HG03354 (cell line): ENCODE data around the gene SV2B.

Source experiments
- ATAC-seq: cut with Tn5 transposase; IDR thresholded peaks from one replicate; pipeline ENCODE4 v1.9.1; 2021; ENCODE audit warnings: mild to moderate bottlenecking; ENCODE audit not compliant: unreplicated experiment, poor library complexity, severe bottlenecking

Gene SV2B

GRCh38 chr15:91101608-91101920 is 1.5 kb downstream of the SV2B start:
- ATAC-seq: no peak

- ATAC-seq: no peak
These were observed 2.7 kb downstream of the SV2B start for GRCh38 chr15:91102546-91103330.

GRCh38 chr15:91104111-91104510 is 4.1 kb downstream of the SV2B start:
- ATAC-seq: no peak

DNA sequence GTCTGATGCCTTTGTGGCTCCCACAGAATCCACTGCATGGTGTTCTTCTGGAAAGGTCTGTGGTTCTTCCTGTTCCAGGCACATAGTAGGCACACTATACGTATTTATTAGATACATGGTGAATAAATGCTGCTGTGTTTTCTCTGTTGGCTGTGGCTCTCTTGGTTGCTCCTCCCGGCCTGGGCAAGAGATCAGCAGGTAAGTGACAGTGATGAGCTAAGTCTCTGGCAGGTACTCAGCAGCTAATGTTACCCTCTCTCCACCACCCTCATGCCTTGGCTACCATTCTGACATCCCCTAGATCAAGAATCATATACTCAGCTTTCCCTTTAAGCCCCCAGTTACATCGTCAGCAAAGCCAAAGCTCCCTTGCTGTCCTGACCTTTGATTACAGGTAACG is 8.4 kb downstream of the SV2B start:
- ATAC-seq: no peak

- ATAC-seq: no peak
These were observed 9.8 kb downstream of the SV2B start for GRCh38 chr15:91109885-91110284.

- ATAC-seq: no peak
These were observed 10.3 kb downstream of the SV2B start for GRCh38 chr15:91110407-91110806.

DNA sequence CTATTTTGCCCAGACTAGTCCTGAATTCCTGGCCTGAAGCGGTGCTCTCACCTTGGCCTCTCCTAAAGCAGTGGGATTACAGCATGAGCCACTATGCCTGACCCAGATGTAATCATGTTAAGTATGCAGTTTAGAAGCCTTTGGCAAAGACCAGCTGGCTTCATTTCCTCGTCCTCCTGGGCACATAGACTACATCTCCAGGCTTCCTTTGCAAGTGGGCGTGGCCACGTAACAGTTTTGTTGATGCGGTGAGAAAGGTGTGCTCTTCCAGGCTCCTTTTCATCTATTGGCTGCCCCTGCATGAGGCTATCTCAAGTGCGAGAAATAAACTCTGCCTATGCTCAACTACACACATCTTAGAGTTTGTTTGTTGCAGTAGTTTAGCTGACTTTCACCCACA is 13.0 kb downstream of the SV2B start:
- ATAC-seq: no peak

DNA sequence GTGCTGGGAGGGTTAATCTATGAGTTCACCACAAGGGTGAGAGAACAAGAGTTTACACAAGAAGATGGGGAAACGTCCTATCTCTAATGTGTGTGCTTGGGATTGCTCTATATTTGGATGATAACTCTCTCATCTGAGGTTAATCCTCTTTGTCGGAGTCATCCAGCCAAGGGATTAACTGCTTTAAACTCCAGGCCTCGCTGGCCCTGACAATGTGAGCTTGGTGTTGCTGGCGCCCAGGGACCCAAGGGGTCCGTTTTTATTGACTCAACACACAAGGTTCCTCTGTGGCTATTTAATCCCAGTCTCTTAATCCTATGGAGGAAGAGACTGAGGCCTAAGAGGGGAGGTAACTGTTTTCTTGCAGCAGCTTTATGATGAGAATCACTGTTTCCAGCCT is 14.2 kb downstream of the SV2B start:
- ATAC-seq: no peak

GRCh38 chr15:91116113-91117067 is 16.3 kb downstream of the SV2B start:
- peak; percentile 91 for ATAC-seq

DNA sequence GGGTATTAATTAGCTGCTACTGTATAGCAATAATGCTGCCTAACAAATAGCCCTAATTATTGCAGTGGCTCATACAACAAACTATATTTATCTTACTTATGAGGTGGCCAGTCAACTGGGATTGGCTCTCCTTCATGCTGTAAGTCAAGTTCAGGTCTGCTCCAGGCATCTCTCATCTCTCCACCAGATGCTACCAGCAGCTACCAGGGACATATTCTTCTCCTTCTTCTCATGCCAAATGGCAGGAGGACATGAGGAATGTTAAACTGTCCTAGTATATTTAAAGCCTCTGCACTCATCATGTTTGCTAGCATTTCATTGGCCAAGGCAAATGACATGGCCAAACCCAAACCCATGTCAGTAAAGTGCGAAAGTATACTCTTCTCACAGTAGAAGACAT is 17.3 kb downstream of the SV2B start:
- ATAC-seq: no peak

DNA sequence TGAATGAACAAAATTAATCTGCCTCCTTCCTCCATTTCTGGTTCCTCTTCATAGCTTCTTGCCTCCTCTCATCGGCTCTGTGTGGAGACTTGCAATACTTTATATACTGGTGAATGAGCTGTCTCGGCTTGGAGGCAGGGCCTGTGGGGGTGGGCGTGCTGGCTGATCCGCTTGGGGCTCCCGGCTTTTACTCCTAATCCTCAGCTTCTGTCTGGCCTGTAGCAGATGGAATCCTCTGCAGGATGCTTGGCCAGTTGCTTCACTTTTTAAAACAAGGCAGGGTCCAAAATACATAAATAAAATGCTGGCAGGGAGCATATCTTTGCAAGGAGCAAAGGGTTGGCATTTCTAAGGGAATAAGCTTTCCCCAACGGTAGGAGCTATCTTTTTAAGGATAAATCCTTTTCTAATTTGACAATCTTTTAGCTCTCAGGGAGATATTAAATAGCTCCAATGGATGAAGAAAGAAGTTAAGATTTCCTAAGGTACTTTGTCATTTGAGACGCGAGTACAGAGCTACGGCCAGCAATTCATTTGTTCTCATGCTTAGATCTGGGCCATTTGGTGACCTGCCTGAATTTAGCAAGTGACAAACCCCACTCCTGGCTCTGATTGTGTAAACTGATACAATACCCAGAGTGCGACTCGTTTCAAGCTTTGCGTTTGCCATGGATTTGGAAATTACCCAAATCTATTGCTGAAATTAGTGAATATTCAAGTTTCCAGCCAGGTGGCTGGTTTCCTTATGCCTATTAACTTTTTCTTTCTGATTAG is 18.9 kb downstream of the SV2B start:
- ATAC-seq: no peak

DNA sequence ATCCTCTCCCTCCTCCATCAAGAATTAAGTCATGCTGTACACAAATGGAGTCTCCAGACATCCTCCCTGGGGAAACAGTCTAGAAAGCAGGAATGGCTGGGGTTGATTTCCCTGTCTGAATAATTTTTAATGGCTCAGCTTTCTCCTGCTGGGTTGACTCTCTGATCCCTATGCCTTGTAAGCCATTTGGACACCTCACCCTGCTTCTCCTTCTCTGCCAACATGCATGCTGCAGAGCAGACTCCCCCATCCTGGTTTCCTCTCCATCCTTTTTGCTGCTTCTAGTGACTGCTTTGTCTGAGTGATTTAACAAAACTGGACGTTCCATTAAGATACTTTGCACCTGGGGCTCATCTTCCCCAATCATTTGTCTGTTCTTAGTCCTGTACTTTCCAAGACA is 22.2 kb downstream of the SV2B start:
- no peak for ATAC-seq

GRCh38 chr15:91124132-91124531 is 24.1 kb downstream of the SV2B start:
- ATAC-seq: no peak

- ATAC-seq: no peak
These were observed 25.1 kb downstream of the SV2B start for GRCh38 chr15:91125162-91125561.

DNA sequence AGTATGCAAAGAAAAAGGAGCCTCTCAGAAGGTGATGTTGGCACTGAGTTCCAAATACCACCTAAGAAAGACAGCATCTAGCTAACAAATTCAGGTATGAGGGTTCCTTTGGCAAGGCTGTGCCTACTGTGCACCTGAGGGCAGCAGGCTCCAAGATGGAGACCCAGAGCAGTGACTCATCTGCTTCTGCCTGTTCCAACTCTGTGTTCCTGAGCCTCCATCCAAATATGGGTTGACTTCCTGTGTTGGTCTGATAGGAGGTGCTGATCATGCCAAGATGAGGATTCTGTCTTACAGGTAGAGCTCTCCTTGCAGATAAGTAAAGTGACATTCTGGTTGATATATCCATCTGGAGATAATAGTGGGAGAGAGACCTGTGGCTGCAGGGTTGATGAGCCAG is 26.0 kb downstream of the SV2B start:
- no peak for ATAC-seq

DNA sequence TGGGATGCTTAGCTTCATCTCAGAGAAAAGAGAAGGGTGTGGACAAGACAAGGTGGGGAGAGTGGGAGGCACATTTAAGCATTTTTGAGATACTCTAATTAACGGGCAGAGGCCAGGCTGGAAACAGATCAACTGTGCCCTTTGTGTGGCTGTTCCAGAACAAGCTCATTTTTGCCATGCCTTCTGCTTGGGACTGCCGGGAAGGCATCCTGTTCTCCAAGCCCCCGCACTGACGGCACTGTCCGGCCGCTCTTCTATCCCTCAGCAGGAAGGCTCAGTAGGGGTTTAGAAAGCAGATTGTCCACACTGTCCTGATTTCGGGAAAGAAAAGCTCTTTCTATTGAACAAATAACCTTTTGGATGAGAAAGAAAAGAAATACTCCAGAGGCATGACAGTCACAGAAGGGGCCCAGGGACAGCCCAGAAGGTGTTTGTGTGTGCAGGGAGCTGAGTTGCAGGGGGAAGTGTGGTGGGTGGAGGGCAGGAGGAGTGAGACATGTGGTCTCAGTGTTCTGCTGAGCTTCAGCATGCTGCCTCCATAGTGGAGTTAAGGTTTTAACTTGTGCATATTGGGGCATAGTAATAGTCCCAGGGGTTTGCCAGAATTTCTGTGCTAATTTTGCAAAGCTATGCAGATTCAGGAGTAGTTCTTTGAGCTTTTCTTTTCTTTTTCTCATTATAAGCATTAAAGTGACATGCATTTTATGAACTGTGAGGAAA is 27.3 kb downstream of the SV2B start:
- ATAC-seq: no peak

DNA sequence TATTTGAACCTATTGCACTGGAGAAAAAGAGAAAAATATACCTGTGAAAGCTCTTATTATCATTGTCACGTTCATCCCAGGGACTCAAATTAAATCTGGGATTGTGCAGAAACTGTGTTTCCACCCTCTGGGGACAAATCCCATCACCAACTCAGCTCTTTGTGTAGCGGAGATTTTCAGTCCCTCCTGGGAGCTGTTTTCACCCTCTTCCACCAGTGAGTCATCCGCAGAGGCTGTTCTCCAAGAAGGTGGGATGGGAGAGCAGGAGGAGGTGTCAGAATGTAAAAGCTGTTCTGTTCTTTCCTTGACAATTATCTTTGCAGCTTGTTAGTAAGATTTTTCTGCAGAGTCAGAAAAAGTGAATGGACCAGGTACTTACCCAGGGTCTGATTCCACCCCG is 28.0 kb downstream of the SV2B start:
- ATAC-seq: no peak

DNA sequence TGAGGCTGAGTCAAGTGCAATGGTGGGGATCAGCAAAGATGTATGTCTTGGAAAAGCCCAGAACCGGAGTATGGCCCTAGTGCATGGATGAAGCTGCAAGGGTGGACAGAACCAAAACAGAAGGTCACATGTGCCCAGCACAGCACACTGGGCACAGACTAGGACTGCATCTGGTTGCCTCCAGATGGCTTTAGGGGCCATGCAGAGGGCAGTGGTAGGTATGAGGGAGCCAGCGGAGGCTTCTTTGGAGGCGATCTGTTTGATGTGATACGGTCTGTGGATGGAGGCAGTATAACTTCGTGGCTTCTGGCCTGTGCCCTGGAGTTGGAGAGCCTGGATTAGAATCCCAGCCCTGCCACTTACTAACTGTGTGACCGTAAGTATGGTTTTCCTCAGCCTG is 29.4 kb downstream of the SV2B start:
- ATAC-seq: no peak

DNA sequence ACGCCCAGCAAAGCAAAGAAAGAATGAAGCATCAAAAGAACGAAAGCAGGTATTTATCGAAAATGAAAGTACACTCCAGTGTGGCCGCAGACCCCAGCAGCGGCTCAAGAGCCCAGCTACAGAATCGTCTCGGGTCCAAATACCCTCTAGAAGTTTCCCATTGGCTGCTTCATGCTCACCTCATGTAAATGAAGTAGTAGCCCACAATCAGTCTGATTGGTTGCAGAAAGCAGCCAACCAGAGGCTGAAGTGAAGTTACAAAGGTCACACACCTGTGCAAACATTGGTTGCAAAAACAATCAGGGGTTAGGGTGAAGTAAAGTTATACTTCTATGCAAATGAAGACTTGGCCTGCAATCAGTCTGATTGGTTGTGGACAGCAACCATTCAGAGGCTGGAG is 32.0 kb downstream of the SV2B start:
- ATAC-seq: no peak

DNA sequence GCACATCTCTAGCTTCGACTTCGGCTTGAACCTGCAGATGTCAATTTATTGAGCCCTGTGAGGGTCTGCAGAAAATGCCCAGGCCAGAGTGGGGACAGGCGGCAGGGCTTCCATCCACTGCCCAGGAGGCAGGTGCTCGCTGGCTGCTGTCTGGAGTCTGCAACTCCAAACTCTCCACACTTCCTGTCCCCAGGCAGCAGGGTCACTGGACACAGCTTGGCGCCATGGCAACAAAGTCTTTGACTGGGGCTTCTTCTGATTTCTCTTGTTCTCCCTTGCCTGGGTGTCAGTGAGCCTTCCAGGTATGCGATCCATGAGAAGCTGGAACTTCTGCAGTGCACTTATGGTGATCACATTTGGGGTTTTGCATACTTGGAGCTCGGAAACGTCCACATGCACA is 33.5 kb downstream of the SV2B start:
- no peak for ATAC-seq
